A549 (cell line): ENCODE data around the gene TUT1. TPM values are rescaled to one million over a fixed set of nuclear protein-coding genes. Genes with fewer than 3 reads are reported as not detected.
A peak's percentile ranks its signal among the peaks of the same experiment; 100 is the strongest.

Source experiments
- ATAC-seq, 2 experiments: fragments of 200-7000 bp in 1 of 2; fragments of >200 bp in 1 of 2; cut with Nextera tagmentation in 1 of 2; cut with Tn5 transposase in 1 of 2; 3 replicates each; pipeline versions ENCODE4 v1.8.0 to v1.9.1; 2018 to 2020; ENCODE audit warnings: mild to moderate bottlenecking in 1 of 2, moderate library complexity in 1 of 2
- CTCF ChIA-PET: fragments of 300-600 bp; sonication (Branson Sonifier 250); formaldehyde crosslinking; extraction: SDS; loops from one replicate; lab custom pipeline; 2021; ENCODE audit warnings: antibody characterized with exemption, inconsistent platforms; lab: Yijun Ruan, JAX
- POLR2A ChIA-PET: fragments of 350-600 bp; formaldehyde crosslinking; extraction: SDS; loops from one replicate; lab custom pipeline; 2021; ENCODE audit warnings: antibody characterized with exemption, inconsistent platforms; lab: Yijun Ruan, JAX
- DNase-seq, 2 experiments: peaks; one replicate each; pipeline versions ENCODE4 v3.0.0 to v3.0.0-alpha.2; 2011 to 2016; ENCODE audit warnings: low read depth in 1 of 2, low spot score in 1 of 2
- FAIRE-seq: peaks from 2 replicates; lab custom pipeline; 2011; peaks lifted over from hg19 to GRCh38; lab: Jason Lieb, UNC
- H3K27ac ChIP-seq, 2 experiments: fragments of >200 bp; sonication (Bioruptor Twin); formaldehyde crosslinking; 3 replicates each; pipeline ENCODE4 v1.5.1; 2016 to 2017
- H3K4me1 ChIP-seq: fragments of >200 bp; sonication (Bioruptor Twin); formaldehyde crosslinking; 3 replicates; pipeline ENCODE4 v1.6.1; 2016
- H3K4me2 ChIP-seq: fragments of >200 bp; sonication (Bioruptor Twin); formaldehyde crosslinking; 3 replicates; pipeline ENCODE4 v1.6.1; 2016
- H3K4me3 ChIP-seq: fragments of >200 bp; sonication (Bioruptor Twin); formaldehyde crosslinking; 3 replicates; pipeline ENCODE4 v1.5.1; 2016
- H3K9me3 ChIP-seq: fragments of >200 bp; sonication (Bioruptor Twin); formaldehyde crosslinking; 3 replicates; pipeline ENCODE4 v1.6.1; 2016
- CHD2 ChIP-seq: fragments of 150-350 bp; IDR thresholded peaks from 2 replicates; pipeline ENCODE4 v1.6.1; 2014; ENCODE audit warnings: low read length; ENCODE audit not compliant: partially characterized antibody
- HDAC2 ChIP-seq: fragments of 200-600 bp; sonication (generic); IDR thresholded peaks from 2 replicates; pipeline ENCODE4 v1.6.1; 2016
- HOXA7 ChIP-seq: fragments of 250-450 bp; sonication (Bioruptor Pico); IDR thresholded peaks from 2 replicates; pipeline ENCODE4 v1.5.0; 2020; ENCODE audit warnings: mild to moderate bottlenecking, moderate library complexity
- HOXB5 ChIP-seq: fragments of 250-450 bp; sonication (Bioruptor Pico); IDR thresholded peaks from 2 replicates; pipeline ENCODE4 v1.5.0; 2020; ENCODE audit warnings: mild to moderate bottlenecking, moderate library complexity
- PHF8 ChIP-seq: fragments of 200-600 bp; sonication (generic); IDR thresholded peaks from 2 replicates; pipeline ENCODE4 v1.6.1; 2016; ENCODE audit warnings: low read depth, mild to moderate bottlenecking, antibody characterized with exemption, moderate library complexity, borderline replicate concordance
- POLR2A ChIP-seq: IDR thresholded peaks from 2 replicates; pipeline ENCODE4 v1.6.1; 2012; ENCODE audit warnings: mild to moderate bottlenecking, low read length
- ZC3H11A ChIP-seq: fragments of 450-650 bp; IDR thresholded peaks from 2 replicates; pipeline ENCODE4 v1.6.1; 2014; ENCODE audit warnings: antibody characterized with exemption, mild to moderate bottlenecking
- WGBS: methylation state at CpG from one replicate; pipeline ENCODE4 v1.1.6; 2017; ENCODE audit errors: missing lambda C conversion rate; 5-methylcytosine and 5-hydroxymethylcytosine counted together
- polyA plus RNA-seq, 4 experiments: library from polyadenylated mRNA; depleted of rRNA in 3 of 4; stranded (reverse); fragments of >200 nt; fragmentation: RNase III in 1 of 4; extraction: RNeasy Plus Mini Kit Qiagen cat#74134 plus additional on column Dnase treatment in 1 of 4; gene quantifications; 2 replicates in 3 of 4; 3 replicates in 1 of 4; pipeline ENCODE4 v1.2.3, GENCODE V29; 2011 to 2017
- TF ChIP-seq, protein P1 (sequence below): fragments of >200 bp; sonication (Bioruptor Twin); formaldehyde crosslinking; IDR thresholded peaks from 3 replicates; pipeline ENCODE4 v1.5.1; 2016
- TF ChIP-seq, protein P2 (sequence below): fragments of 200-600 bp; sonication (generic); IDR thresholded peaks from 2 replicates; pipeline ENCODE4 v1.6.1; 2016; ENCODE audit warnings: antibody characterized with exemption, mild to moderate bottlenecking, moderate library complexity
- TF ChIP-seq, protein P3 (sequence below): IDR thresholded peaks from 2 replicates; pipeline ENCODE4 v1.6.1; 2012; ENCODE audit warnings: low read depth, borderline replicate concordance
- TF ChIP-seq, protein P4 (sequence below): IDR thresholded peaks from 2 replicates; pipeline ENCODE4 v1.6.1; 2012

Gene TUT1
- polyA plus RNA-seq, 2 of the 4 experiments (the other 2 are of a cell fraction): 11.1 to 15.5 TPM

DNA sequence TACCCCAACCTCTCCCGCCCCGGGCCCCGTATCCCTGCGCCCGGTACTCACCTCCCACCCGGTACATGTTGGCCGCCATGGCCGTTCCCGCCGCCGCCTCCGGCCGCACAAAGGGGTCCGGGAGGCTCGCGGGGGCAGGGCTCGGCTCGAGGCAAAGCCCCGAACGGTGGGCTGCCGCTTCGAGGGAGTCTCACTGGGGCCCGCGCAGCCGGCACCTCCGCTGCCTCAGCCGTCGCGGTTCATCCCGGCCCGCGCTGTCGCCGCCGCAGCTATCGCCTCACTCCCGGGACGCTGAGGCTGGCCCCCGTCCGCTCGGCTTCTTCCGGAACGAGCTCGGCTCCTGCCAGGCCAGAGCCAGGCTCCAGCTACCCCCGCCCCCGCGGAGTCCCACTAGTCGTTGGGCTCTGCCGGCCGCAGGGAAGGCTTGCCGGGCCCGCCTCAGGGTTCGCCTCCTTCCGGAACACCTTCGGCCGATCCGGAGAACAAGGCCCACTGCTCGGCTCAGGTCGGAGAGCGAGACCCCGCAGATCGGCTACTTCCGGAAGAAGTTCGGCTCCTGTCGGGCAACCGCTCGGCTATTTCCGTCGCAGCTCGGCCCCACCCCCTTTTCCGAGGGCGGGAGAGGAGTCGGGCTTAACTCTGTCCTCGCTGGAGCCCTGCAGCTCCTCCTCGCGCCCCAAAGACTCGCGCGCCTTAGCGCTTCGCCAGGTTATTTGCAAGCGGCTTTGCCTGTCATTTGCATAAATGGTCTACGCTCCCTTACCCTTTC is 10.2 kb upstream of the TUT1 start, which contains the start of gene MTA2 (continued):
- TF ChIP-seq, protein P1, sequence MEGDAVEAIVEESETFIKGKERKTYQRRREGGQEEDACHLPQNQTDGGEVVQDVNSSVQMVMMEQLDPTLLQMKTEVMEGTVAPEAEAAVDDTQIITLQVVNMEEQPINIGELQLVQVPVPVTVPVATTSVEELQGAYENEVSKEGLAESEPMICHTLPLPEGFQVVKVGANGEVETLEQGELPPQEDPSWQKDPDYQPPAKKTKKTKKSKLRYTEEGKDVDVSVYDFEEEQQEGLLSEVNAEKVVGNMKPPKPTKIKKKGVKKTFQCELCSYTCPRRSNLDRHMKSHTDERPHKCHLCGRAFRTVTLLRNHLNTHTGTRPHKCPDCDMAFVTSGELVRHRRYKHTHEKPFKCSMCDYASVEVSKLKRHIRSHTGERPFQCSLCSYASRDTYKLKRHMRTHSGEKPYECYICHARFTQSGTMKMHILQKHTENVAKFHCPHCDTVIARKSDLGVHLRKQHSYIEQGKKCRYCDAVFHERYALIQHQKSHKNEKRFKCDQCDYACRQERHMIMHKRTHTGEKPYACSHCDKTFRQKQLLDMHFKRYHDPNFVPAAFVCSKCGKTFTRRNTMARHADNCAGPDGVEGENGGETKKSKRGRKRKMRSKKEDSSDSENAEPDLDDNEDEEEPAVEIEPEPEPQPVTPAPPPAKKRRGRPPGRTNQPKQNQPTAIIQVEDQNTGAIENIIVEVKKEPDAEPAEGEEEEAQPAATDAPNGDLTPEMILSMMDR: no peak
- TF ChIP-seq, protein P2, sequence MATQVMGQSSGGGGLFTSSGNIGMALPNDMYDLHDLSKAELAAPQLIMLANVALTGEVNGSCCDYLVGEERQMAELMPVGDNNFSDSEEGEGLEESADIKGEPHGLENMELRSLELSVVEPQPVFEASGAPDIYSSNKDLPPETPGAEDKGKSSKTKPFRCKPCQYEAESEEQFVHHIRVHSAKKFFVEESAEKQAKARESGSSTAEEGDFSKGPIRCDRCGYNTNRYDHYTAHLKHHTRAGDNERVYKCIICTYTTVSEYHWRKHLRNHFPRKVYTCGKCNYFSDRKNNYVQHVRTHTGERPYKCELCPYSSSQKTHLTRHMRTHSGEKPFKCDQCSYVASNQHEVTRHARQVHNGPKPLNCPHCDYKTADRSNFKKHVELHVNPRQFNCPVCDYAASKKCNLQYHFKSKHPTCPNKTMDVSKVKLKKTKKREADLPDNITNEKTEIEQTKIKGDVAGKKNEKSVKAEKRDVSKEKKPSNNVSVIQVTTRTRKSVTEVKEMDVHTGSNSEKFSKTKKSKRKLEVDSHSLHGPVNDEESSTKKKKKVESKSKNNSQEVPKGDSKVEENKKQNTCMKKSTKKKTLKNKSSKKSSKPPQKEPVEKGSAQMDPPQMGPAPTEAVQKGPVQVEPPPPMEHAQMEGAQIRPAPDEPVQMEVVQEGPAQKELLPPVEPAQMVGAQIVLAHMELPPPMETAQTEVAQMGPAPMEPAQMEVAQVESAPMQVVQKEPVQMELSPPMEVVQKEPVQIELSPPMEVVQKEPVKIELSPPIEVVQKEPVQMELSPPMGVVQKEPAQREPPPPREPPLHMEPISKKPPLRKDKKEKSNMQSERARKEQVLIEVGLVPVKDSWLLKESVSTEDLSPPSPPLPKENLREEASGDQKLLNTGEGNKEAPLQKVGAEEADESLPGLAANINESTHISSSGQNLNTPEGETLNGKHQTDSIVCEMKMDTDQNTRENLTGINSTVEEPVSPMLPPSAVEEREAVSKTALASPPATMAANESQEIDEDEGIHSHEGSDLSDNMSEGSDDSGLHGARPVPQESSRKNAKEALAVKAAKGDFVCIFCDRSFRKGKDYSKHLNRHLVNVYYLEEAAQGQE: 0 out of 2 replicates have a peak, but pooled peaks have one; percentile 31
- no peak for TF ChIP-seq CHD2
- TF ChIP-seq ZC3H11A: no peak

DNA sequence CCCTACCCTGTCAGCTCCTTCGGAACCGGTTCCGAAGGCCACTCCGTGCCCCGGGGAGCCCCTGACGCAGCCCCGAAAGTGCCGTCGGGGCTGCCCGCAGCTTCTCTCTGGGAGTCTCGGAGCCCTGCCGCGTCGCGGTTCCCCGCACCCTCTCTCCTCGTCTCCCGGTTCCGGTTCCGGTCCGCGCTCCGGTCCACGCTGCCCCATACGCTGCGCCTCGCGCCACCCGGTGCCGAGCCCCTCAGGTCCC is 9.7 kb upstream of the TUT1 start:
- TF ChIP-seq HOXB5 (no peak), POLR2A (peak; percentile 24; the same call in 1 of the 2 replicates), PHF8 (no peak)
- TF ChIP-seq, protein P3, sequence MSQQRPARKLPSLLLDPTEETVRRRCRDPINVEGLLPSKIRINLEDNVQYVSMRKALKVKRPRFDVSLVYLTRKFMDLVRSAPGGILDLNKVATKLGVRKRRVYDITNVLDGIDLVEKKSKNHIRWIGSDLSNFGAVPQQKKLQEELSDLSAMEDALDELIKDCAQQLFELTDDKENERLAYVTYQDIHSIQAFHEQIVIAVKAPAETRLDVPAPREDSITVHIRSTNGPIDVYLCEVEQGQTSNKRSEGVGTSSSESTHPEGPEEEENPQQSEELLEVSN: peak; percentile 91
- TF ChIP-seq, protein P4, sequence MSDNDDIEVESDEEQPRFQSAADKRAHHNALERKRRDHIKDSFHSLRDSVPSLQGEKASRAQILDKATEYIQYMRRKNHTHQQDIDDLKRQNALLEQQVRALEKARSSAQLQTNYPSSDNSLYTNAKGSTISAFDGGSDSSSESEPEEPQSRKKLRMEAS: peak; percentile 81
- Histone ChIP-seq H3K4me1 (peaks cover 32% of the 10 kb centered on the region), H3K9me3 (no peaks in the 10 kb centered on the region), H3K27ac (peak overlapping the region; percentile 95 to 98), H3K4me2 (peak overlapping the region; percentile 95), H3K4me3 (peak overlapping the region; percentile 92)
- peak in 1 of 2 experiments; percentile 42; a peak in 2 of 6 replicates for ATAC-seq
- no peak for FAIRE-seq
- ChIA-PET CTCF (interaction anchor here (0.9 to 5.1 kb wide), 4 partner anchors 8 to 176 kb away, joined by 4 to 42 read pairs (median 10); partner anchors contain the start of genes EML3, ROM1 and TUT1), POLR2A (interaction anchor here (0.6 to 3.5 kb wide), 8 partner anchors 9 to 240 kb away, joined by 3 to 75 read pairs (median 8); partner anchors contain the start of genes C11orf98, CSKMT, EEF1G and INTS5)
- WGBS: 5% methylated on average over 22 of the region's 30 CpGs
- peak in 1 of 2 experiments; percentile 31 for DNase-seq

DNA sequence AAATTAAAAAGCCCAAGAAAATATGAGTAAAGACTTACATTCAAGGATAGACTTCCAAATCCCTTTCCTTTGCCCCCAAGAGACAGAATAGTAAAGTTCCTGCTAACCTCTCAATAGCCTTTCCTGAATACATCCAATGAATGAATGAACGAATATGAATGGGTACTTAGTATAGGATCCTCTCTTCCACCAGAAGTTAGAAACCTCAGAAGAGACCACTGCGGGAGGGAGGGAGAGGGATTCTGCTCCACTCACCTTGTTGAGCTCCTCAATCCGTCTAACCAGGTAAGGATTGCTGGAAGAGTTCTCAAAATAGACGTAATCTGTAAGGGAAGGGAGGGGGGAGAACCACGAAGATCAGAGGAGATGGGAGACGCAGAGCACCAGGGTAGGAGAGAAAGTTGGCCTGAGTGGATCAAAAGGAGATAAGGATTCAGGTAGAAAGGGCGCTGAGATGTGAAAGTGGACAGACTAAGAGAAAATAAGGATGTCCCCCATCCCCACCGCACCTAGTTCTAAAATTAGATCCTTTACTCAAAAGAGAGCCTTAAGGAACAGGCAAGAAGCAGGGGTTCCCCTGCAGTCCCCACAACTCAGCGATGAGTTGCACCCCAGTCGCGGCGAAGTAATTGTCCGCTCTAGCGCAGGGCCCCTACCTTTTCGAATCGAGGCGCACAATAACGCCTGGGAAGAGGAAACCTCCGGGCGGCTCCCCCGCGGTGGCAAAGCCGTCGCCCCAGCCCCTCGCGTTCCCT is 9.2 kb upstream of the TUT1 start:
- CTCF ChIA-PET: interaction anchor here (0.6 to 5.1 kb wide), 4 partner anchors 9 to 1219 kb away, joined by 3 to 42 read pairs (median 7); partner anchors contain the start of genes EML3, ROM1 and TUT1
- 1% methylated on average over 26 of the region's 26 CpGs for WGBS

More for the DNA sequence above, 9.2 kb upstream of the TUT1 start:
- ATAC-seq (no peak), FAIRE-seq (no peak), DNase-seq (no peak)
- POLR2A ChIA-PET: interaction anchor here (0.6 to 3.5 kb wide), 7 partner anchors 9 to 153 kb away, joined by 3 to 75 read pairs (median 9); partner anchors contain the start of genes C11orf98, CSKMT, EEF1G and INTS5
- no peak for TF ChIP-seq HDAC2
- no peak for TF ChIP-seq HOXA7 (CRISPR knock-in tag)
- TF ChIP-seq, protein P2: no peak
- Histone ChIP-seq H3K4me3 (peak overlapping the region; percentile 92), H3K9me3 (no peaks in the 10 kb centered on the region), H3K4me1 (peaks cover 32% of the 10 kb centered on the region), H3K27ac (peak overlapping the region; percentile 95 to 98), H3K4me2 (peak overlapping the region; percentile 95)
